COLO829 (cell line): ENCODE measurements around the gene PERM1.
A peak's percentile ranks its signal among the peaks of the same experiment; 100 is the strongest.

Experiments
- DNase-seq: peaks from one replicate; pipeline ENCODE4 v3.0.0; 2012; ENCODE audit warnings: low spot score

PERM1 gene

GRCh38 chr1:965526-966134 lies 16.3 kb downstream of the PERM1 start:
- no peak for DNase-seq

GRCh38 chr1:964691-965525 lies 17.0 kb downstream of the PERM1 start:
- no peak for DNase-seq

GRCh38 chr1:963746-964525 lies 18.0 kb downstream of the PERM1 start:
- no peak for DNase-seq

- DNase-seq = no peak
Measured at GRCh38 chr1:963301-963651, 18.6 kb downstream of the PERM1 start.

GRCh38 chr1:962381-963300 lies 19.3 kb downstream of the PERM1 start:
- no peak for DNase-seq

- DNase-seq = no peak
Measured at GRCh38 chr1:961132-961669, 20.7 kb downstream of the PERM1 start.

GRCh38 chr1:960363-961131 lies 21.3 kb downstream of the PERM1 start, which contains the start of gene KLHL17:
Gene KLHL17, plus strand, starts transcription at chr1:960584. Its CDS starts 110 bp downstream, at chr1:960694.
- DNase-seq = no peak

GRCh38 chr1:959731-960362 lies 22.0 kb downstream of the PERM1 start:
- no peak for DNase-seq

- DNase-seq = peak; percentile 75
Measured at GRCh38 chr1:958823-959730, 22.8 kb downstream of the PERM1 start, which contains the start of gene NOC2L. Gene NOC2L, minus strand, starts transcription at chr1:959256. Its CDS starts 16 bp downstream, at chr1:959240.

- DNase-seq = no peak
Measured at GRCh38 chr1:956636-957035, 25.3 kb downstream of the PERM1 start.

GRCh38 chr1:955474-955873 lies 26.4 kb downstream of the PERM1 start:
- no peak for DNase-seq

- no peak for DNase-seq
Measured at GRCh38 chr1:954927-955326, 27.0 kb downstream of the PERM1 start.

GRCh38 chr1:953524-954320 lies 28.2 kb downstream of the PERM1 start:
- DNase-seq = no peak

- no peak for DNase-seq
Measured at GRCh38 chr1:952603-953002, 29.3 kb downstream of the PERM1 start.

GRCh38 chr1:952201-952600 lies 29.7 kb downstream of the PERM1 start:
- no peak for DNase-seq

GRCh38 chr1:951364-951763 lies 30.5 kb downstream of the PERM1 start:
- no peak for DNase-seq

GRCh38 chr1:950881-951280 lies 31.0 kb downstream of the PERM1 start:
- no peak for DNase-seq

- no peak for DNase-seq
Measured at GRCh38 chr1:950268-950667, 31.6 kb downstream of the PERM1 start.
